GM19467 (cell line): Measurements from ENCODE around the gene BPIFB1.

ENCODE experiments used
- ATAC-seq: cut with Tn5 transposase; IDR thresholded peaks from one replicate; pipeline ENCODE4 v1.9.1; 2021; ENCODE audit warnings: mild to moderate bottlenecking, moderate library complexity; ENCODE audit not compliant: unreplicated experiment

The BPIFB1 gene

DNA sequence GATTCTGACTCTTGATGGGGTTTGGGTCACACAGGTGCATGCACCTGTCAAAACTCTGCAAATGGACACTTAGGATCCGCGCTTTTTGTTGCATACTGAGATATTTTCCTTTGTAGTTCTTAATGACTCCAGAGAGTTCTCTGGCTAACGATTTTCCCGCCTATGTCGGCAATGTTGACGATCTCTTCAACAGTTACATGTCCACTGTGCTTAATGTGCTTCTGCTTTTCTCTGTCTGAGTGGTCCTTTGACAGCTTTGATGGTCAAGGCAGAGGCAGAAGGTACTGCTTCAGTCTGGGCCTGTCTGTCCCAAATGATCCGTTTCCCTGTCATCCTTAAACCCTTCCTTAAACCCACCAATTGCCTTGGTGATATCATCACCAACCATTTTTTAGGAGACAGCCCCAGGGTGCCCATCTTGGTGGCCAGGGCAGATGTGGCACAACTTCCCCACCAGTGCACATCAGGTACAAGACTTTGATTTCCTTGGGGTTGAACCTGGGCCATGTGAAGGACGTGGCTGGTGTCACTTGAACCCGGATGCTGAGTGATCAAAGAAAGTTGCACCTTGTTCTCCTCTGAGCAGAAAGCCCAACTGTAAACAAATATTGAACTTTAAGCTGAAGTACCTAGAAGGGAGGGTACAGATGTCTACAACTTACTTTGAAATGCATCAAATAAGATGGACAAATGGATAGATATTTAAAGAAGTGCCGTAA, 10.7 kb upstream of the BPIFB1 start:
- no peak for ATAC-seq

DNA sequence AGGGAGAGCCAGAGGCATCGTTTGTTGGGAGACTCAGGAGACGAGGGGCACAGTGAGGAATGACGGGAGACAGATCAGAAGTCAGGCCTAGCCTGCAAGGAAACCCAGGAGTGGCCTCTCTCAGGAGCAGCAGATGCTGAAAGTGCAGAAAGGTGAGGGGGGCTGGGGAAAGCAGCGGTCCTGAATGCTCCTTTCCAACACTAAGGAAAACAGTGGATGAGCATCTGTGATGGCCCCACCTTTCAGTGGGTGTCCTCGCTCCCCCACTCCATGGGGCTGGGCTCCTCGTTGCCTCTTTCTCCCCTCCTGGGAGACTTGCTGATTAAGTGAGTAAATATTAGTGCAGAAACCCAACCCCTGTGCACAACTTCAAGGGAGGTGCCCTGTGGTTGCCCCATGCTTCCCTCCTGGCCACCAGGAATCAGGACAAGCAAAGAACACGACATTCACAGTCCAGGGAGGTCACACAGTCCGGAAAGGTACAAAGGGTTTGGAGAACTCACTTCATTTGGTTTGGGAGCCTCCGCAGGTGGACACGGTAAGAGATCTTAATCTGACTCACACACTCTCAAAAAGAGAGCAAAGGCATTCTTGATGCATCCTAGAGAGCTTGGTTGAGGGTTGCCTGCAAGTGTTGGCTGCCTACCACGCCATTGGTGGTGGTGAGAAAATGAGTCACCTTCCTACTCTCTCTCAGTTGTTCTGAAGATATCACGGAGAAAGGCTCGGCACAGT, 9.7 kb upstream of the BPIFB1 start:
- ATAC-seq, result no peak

- ATAC-seq, result no peak
Observed at GRCh38 chr20:33275215-33275614, 7.8 kb upstream of the BPIFB1 start.

DNA sequence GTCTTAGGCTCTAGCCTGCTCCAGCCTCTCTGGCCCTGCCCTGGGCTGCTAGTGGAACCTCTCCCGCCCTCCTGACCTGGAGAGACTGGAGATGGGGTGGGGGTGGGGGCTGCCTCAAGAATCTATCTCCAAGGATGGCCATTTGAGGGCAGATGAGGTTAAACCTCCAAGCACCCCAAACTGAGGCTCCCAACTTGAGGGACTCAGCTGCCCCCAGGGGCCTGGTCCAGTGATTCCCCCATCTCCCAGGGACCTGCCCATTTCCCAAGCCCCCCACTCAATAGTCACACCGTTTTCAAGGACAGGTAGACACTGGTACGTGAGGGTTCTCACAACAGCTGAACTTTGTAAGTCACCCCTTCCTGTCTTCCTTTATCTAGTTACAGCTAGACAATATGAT, 7.1 kb upstream of the BPIFB1 start:
- ATAC-seq, result no peak

GRCh38 chr20:33276303-33277113, 6.5 kb upstream of the BPIFB1 start:
- no peak for ATAC-seq

DNA sequence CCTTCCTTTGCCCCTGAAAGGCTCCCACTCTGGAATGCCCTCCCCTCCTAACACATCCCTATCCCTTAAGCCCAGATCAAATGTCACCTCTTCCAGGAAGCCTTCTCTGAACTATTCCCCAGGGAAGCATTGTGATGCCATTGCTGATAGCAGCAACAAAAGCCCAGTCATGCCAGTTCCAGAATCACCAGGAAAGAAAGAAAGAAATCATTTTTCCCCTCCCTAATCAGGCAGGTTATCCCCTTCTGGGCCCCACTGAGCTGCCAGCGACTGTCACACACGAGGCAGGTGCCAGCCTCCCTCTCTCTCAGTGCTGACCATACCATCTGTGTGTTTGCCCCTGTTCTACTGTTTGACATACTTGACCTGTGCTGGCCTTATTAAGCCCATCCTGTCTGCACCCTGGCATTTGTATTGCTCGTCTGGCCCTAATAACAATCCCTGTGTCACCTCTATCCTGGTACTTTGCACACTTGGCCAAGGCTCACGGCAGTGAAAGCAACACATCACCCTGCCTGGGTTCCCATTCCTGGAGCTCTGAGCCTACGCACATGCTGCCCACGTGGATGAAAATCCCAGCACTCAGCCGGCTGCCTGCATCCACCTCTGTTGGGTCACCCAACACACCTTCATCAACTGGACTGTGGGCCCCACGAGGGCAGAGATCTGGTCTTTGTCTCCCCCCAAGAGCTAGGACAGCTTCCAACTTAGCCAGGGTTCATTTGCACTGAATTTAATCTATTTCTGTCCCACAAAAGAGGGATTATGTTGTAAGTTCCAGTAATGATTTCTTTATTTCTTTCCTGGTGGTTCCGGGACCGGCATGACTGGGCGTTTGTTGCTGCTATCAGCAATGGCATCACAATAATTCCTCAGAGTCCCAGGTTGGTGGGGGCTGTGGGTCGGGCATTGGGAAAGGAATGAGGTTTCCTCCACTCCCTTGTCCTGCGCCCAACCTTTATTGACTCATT, 5.3 kb upstream of the BPIFB1 start:
- ATAC-seq, result no peak

- ATAC-seq, result no peak
Observed at GRCh38 chr20:33278700-33279099, 4.3 kb upstream of the BPIFB1 start.

- ATAC-seq, result no peak
Observed at GRCh38 chr20:33279261-33279910, 3.6 kb upstream of the BPIFB1 start.

GRCh38 chr20:33280000-33280680, 2.9 kb upstream of the BPIFB1 start:
- no peak for ATAC-seq

- ATAC-seq, result no peak
Observed at GRCh38 chr20:33280775-33281174, 2.2 kb upstream of the BPIFB1 start.

GRCh38 chr20:33281550-33282146, 1.4 kb upstream of the BPIFB1 start:
- ATAC-seq, result no peak

GRCh38 chr20:33282196-33282934, 649 bp upstream of the BPIFB1 start:
- ATAC-seq, result no peak

DNA sequence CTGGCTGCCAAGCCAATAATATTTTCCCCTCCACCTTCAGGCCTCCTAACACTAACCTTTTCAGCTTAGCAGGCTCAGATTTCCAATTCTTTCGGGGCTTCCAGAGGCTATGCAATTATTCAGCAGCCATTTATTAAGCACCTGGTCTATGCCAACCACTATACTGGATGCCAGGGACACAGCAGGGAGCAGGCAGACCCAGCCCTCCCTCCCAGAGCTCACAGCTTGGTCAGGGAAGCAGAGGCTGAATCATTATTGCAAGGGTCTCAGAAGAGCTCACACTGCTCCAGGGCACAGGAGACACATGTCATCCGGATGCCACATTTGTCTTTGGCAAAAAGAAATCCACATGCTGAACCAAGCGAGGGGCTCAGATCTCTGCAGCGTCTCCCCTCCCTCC, 1.3 kb downstream of the BPIFB1 start:
- no peak for ATAC-seq

GRCh38 chr20:33284937-33285336, 1.9 kb downstream of the BPIFB1 start:
- ATAC-seq, result no peak

- ATAC-seq, result no peak
Observed at GRCh38 chr20:33285861-33286495, 3.0 kb downstream of the BPIFB1 start.

DNA sequence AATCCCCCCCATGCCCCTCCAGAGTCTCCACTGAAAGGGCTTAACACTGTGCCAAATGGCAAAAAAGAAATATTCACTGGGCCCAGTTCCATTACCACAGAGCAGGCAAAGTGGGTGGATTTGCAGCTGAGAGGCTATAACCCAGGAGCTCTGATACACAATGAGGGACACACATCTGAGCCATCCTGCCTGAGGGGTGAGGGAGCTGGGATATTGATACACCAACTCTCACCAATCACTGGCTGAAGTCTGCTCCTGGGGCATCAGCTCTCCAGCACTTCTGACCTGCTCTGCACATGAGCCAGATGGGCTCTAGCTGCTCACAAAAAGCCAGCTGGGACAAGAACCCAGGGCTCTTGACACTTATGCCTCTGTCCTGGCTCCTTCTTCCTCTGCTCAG, 4.9 kb downstream of the BPIFB1 start:
- ATAC-seq, result no peak

DNA sequence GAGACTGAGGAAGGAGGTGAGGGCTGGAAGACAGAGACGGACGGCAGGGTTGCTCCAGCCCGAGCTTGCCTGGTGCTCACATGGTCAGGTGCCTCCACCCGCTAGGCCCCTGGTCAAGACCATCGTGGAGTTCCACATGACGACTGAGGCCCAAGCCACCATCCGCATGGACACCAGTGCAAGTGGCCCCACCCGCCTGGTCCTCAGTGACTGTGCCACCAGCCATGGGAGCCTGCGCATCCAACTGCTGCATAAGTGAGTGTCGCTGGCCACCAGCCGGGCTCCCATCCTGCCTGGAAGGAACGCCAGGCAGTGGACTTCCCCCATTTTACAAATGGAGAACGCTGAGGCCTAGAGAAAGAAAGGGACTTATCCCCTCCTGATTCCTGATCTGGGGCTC, 7.8 kb downstream of the BPIFB1 start:
- ATAC-seq, result no peak

DNA sequence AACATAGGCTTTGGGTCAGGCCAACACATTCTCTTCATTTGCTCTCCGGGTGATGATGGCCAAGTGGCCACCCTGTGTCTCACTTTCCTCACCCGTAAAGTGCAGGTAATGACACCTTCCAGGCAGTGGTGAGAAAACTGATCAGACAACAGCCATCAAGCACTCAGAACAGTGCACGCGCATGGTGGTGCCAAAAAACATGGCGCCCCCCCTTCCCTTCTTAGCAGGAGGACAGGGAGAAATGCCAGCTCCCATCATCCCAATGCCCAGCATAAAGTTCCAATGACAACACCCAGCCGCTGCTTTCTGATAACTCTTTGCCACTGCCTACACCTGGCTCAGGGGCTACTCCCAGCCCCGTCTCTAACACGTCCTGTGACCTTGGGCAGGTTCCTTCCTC, 8.4 kb downstream of the BPIFB1 start:
- ATAC-seq, result no peak
